H1 (cell line): ENCODE measurements around the gene TSPAN15. TPM values are rescaled to one million over a fixed set of nuclear protein-coding genes. Genes with fewer than 3 reads are reported as not detected.
A peak's percentile ranks its signal among the peaks of the same experiment; 100 is the strongest.

Experiments
- CTCF ChIA-PET: fragments of 300-600 bp; sonication (Branson Sonifier 250); formaldehyde crosslinking; loops from one replicate; lab custom pipeline; 2021; ENCODE audit not compliant: partially characterized antibody; lab: Charles Lee
- POLR2A ChIA-PET: fragments of 300-600 bp; sonication (Branson Sonifier 250); formaldehyde crosslinking; loops from one replicate; lab custom pipeline; 2021; ENCODE audit warnings: inconsistent platforms; ENCODE audit not compliant: partially characterized antibody; lab: Charles Lee
- DNase-seq, 2 experiments: peaks; one replicate each; pipeline versions ENCODE4 v3.0.0 to v3.0.0-alpha.2; 2010 to 2022; ENCODE audit warnings: low spot score in 2 of 2, low read depth in 1 of 2, mixed read lengths in 1 of 2
- FAIRE-seq: peaks from 2 replicates; lab custom pipeline; 2011; peaks lifted over from hg19 to GRCh38; lab: Jason Lieb, UNC
- H2AFZ ChIP-seq: 2 replicates; pipeline ENCODE4 v1.8.1; 2012; ENCODE audit warnings: low read length, inconsistent platforms
- H2AK5ac ChIP-seq: 2 replicates; pipeline ENCODE4 v1.6.1; 2013; ENCODE audit warnings: low read depth, low read length
- H2BK120ac ChIP-seq: replicated peaks from 2 replicates; pipeline ENCODE3; 2013; ENCODE audit warnings: low read depth, low read length, inconsistent platforms
- H2BK12ac ChIP-seq: 2 replicates; pipeline ENCODE4 v1.6.1; 2013; ENCODE audit warnings: low read depth, low read length
- H2BK15ac ChIP-seq: 2 replicates; pipeline ENCODE4 v1.6.1; 2013; ENCODE audit warnings: low read length
- H2BK20ac ChIP-seq: 2 replicates; pipeline ENCODE4 v1.6.1; 2013; ENCODE audit warnings: low read length
- H2BK5ac ChIP-seq: 2 replicates; pipeline ENCODE4 v1.6.1; 2013; ENCODE audit warnings: low read depth, low read length
- H3K14ac ChIP-seq: 2 replicates; pipeline ENCODE4 v1.6.1; 2013; ENCODE audit warnings: inconsistent platforms; ENCODE audit not compliant: insufficient read length
- H3K18ac ChIP-seq: 2 replicates; pipeline ENCODE4 v1.6.1; 2013; ENCODE audit warnings: low read length; ENCODE audit errors: extremely low read depth
- H3K23ac ChIP-seq: 2 replicates; pipeline ENCODE4 v1.6.1; 2013; ENCODE audit warnings: inconsistent platforms; ENCODE audit not compliant: insufficient read length
- H3K23me2 ChIP-seq: 2 replicates; pipeline ENCODE4 v1.6.1; 2013; ENCODE audit warnings: low read depth, low read length
- H3K27ac ChIP-seq: 2 replicates; pipeline ENCODE4 v1.6.1; 2011; ENCODE audit warnings: low read depth, low read length, inconsistent platforms
- H3K27me3 ChIP-seq, 4 experiments: replicated peaks in 1 of 4; 1 replicate in 1 of 4; 2 replicates in 3 of 4; pipeline versions ENCODE4 v1.6.1 to v1.8.1; 2011 to 2013; ENCODE audit warnings: low read length in 3 of 4, mild to moderate bottlenecking in 3 of 4, inconsistent platforms in 2 of 4, mixed read lengths in 2 of 4, moderate library complexity in 1 of 4; ENCODE audit not compliant: control insufficient read depth in 3 of 4, insufficient read depth in 3 of 4; ENCODE audit errors: extremely low read depth in 1 of 4
- H3K36me3 ChIP-seq, 4 experiments: 2 replicates each; pipeline versions ENCODE4 v1.6.1 to v1.8.1; 2011 to 2013; ENCODE audit warnings: mild to moderate bottlenecking in 4 of 4, low read length in 3 of 4, moderate library complexity in 2 of 4, control low read depth in 1 of 4, inconsistent platforms in 1 of 4; ENCODE audit not compliant: insufficient read depth in 4 of 4, control insufficient read depth in 2 of 4
- H3K4ac ChIP-seq: replicated peaks from 2 replicates; pipeline ENCODE3; 2013; ENCODE audit warnings: low read length, low read depth, mixed read lengths, inconsistent platforms; ENCODE audit not compliant: insufficient read length
- H3K4me1 ChIP-seq, 4 experiments: replicated peaks in 1 of 4; 1 replicate in 1 of 4; 2 replicates in 3 of 4; pipeline versions ENCODE4 v1.6.1 to v1.8.1; 2011 to 2013; ENCODE audit warnings: low read length in 3 of 4, inconsistent platforms in 2 of 4, mixed read lengths in 1 of 4; ENCODE audit not compliant: insufficient read depth in 4 of 4, control insufficient read depth in 3 of 4
- H3K4me2 ChIP-seq, 2 experiments: 2 replicates each; pipeline versions ENCODE4 v1.6.1 to v1.8.1; 2011 to 2013; ENCODE audit warnings: low read depth in 2 of 2, low read length in 2 of 2, control low read depth in 1 of 2, inconsistent platforms in 1 of 2, mild to moderate bottlenecking in 1 of 2; ENCODE audit not compliant: insufficient read depth in 1 of 2
- H3K4me3 ChIP-seq, 4 experiments: fragments of 200-600, 300-600 bp in 1 of 4; sonication (generic), shearing (Covaris generic), sonication (Bioruptor Twin) in 1 of 4; 2 replicates each; pipeline versions ENCODE4 v1.5.1 to v1.8.1; 2011 to 2016; ENCODE audit warnings: low read length in 4 of 4, low read depth in 3 of 4, control low read depth in 2 of 4, inconsistent platforms in 2 of 4, mild to moderate bottlenecking in 2 of 4, mixed read lengths in 1 of 4, moderate library complexity in 1 of 4; ENCODE audit not compliant: insufficient read depth in 2 of 4; ENCODE audit errors: extremely low read depth in 1 of 4
- H3K56ac ChIP-seq: replicated peaks from 2 replicates; pipeline ENCODE3; 2013; ENCODE audit warnings: low read depth, mild to moderate bottlenecking, mixed read lengths, low read length, inconsistent platforms; ENCODE audit not compliant: insufficient read length
- H3K79me1 ChIP-seq: 2 replicates; pipeline ENCODE4 v1.6.1; 2013; ENCODE audit warnings: low read depth, low read length, control low read depth
- H3K79me2 ChIP-seq, 2 experiments: 2 replicates each; pipeline versions ENCODE4 v1.6.1 to v1.8.1; 2012 to 2013; ENCODE audit warnings: low read length in 2 of 2, mild to moderate bottlenecking in 2 of 2, inconsistent platforms in 1 of 2; ENCODE audit not compliant: insufficient read depth in 2 of 2, control insufficient read depth in 1 of 2
- H3K9ac ChIP-seq, 4 experiments: replicated peaks in 1 of 4; 1 replicate in 1 of 4; 2 replicates in 3 of 4; pipeline versions ENCODE4 v1.6.1 to v1.8.1; 2011 to 2013; ENCODE audit warnings: low read depth in 3 of 4, low read length in 3 of 4, control low read depth in 2 of 4, mild to moderate bottlenecking in 2 of 4, moderate library complexity in 2 of 4, inconsistent platforms in 1 of 4; ENCODE audit errors: extremely low read depth in 1 of 4
- H3K9me3 ChIP-seq, 2 experiments: 2 replicates each; pipeline versions ENCODE4 v1.6.1 to v1.8.1; 2012 to 2013; ENCODE audit warnings: mild to moderate bottlenecking in 2 of 2, moderate library complexity in 2 of 2, control low read depth in 1 of 2, inconsistent platforms in 1 of 2, low read depth in 1 of 2, low read length in 1 of 2, mixed read lengths in 1 of 2; ENCODE audit not compliant: insufficient read depth in 2 of 2
- H4K20me1 ChIP-seq, 2 experiments: replicated peaks in 1 of 2; 2 replicates each; pipeline versions ENCODE3 to v1.8.1; 2011 to 2013; ENCODE audit warnings: inconsistent platforms in 2 of 2, low read length in 2 of 2, mild to moderate bottlenecking in 1 of 2; ENCODE audit not compliant: insufficient read depth in 2 of 2, control insufficient read depth in 1 of 2
- H4K5ac ChIP-seq: 2 replicates; pipeline ENCODE4 v1.6.1; 2013; ENCODE audit warnings: low read length, low read depth, mixed read lengths, inconsistent platforms; ENCODE audit not compliant: insufficient read length
- H4K8ac ChIP-seq: 2 replicates; pipeline ENCODE4 v1.8.0; 2013; ENCODE audit warnings: mild to moderate bottlenecking, moderate library complexity, low read length, inconsistent platforms; ENCODE audit not compliant: insufficient read depth; ENCODE audit errors: extremely low read depth
- H4K91ac ChIP-seq: replicated peaks from 2 replicates; pipeline ENCODE3; 2013; ENCODE audit warnings: low read length, mixed read lengths, inconsistent platforms; ENCODE audit not compliant: insufficient read length
- ATF3 ChIP-seq: IDR thresholded peaks from 2 replicates; pipeline ENCODE4 v1.6.1; 2011; ENCODE audit warnings: low read depth, mild to moderate bottlenecking, low read length; ENCODE audit not compliant: insufficient read depth
- CBX5 ChIP-seq: fragments of 300-800, 300-1000 bp; sonication (generic); IDR thresholded peaks from 2 replicates; pipeline ENCODE4 v1.7.1; 2016; ENCODE audit warnings: antibody characterized with exemption, low read length, low read depth
- CTCF ChIP-seq, 3 experiments: IDR thresholded peaks; 1 replicate in 2 of 3; 2 replicates in 1 of 3; pipeline versions ENCODE4 v1.5.1 to v1.6.1; 2011; ENCODE audit warnings: low read length in 3 of 3, mild to moderate bottlenecking in 3 of 3, inconsistent platforms in 2 of 3, low read depth in 1 of 3, moderate library complexity in 1 of 3; ENCODE audit not compliant: insufficient read depth in 1 of 3; ENCODE audit errors: control extremely low read depth in 1 of 3
- EGR1 ChIP-seq: IDR thresholded peaks from 2 replicates; pipeline ENCODE4 v1.6.1; 2011; ENCODE audit warnings: low read depth, low read length, borderline replicate concordance
- RAD21 ChIP-seq, 2 experiments: IDR thresholded peaks in 1 of 2; conservative IDR thresholded peaks in 1 of 2; 2 replicates each; pipeline ENCODE4 v1.6.1; 2011; ENCODE audit warnings: low read depth in 2 of 2, low read length in 2 of 2, improper control_type of control experiment in 1 of 2, inconsistent platforms in 1 of 2, mild to moderate bottlenecking in 1 of 2, moderate library complexity in 1 of 2
- RBBP5 ChIP-seq: IDR thresholded peaks from 2 replicates; pipeline ENCODE4 v1.7.1; 2012; ENCODE audit warnings: low read depth, mild to moderate bottlenecking, inconsistent platforms, low read length, moderate library complexity, borderline replicate concordance
- SIN3A ChIP-seq, 2 experiments: IDR thresholded peaks in 1 of 2; conservative IDR thresholded peaks in 1 of 2; 2 replicates each; pipeline ENCODE4 v1.6.1; 2011 to 2012; ENCODE audit warnings: low read length in 2 of 2, improper control_type of control experiment in 1 of 2, low read depth in 1 of 2, mild to moderate bottlenecking in 1 of 2
- TBP ChIP-seq: IDR thresholded peaks from 2 replicates; pipeline ENCODE4 v1.6.1; 2011; ENCODE audit warnings: low read depth, low read length, improper control_type of control experiment
- YY1 ChIP-seq: IDR thresholded peaks from 2 replicates; pipeline ENCODE4 v1.6.1; 2011; ENCODE audit warnings: low read depth, mild to moderate bottlenecking, low read length
- WGBS, 2 experiments: shearing (Covaris generic) in 1 of 2; methylation state at CpG; one replicate each; pipeline versions ENCODE4 v1.1.6 to v1.1.7; 2013 to 2015; ENCODE audit warnings: low lambda C conversion rate in 2 of 2, mixed read lengths in 2 of 2, inconsistent platforms in 1 of 2, low coverage in 1 of 2, missing lambda C conversion rate in 1 of 2; ENCODE audit not compliant: insufficient replicate concordance in 2 of 2, insufficient coverage in 1 of 2, insufficient read length in 1 of 2; ENCODE audit errors: extremely low coverage in 1 of 2, missing lambda C conversion rate in 1 of 2; 5-methylcytosine and 5-hydroxymethylcytosine counted together
- polyA plus RNA-seq, 7 experiments: library from polyadenylated mRNA; depleted of rRNA in 3 of 7; stranded (reverse) in 5 of 7; unstranded in 2 of 7; fragments of >200 nt in 5 of 7; fragments of 200-250 nt in 2 of 7; gene quantifications; 1 replicate in 5 of 7; 2 replicates in 1 of 7; 4 replicates in 1 of 7; pipeline versions ENCODE4 v1.2.1 to v1.2.3, GENCODE V29; 2011 to 2013; ENCODE audit warnings: missing spikeins in 2 of 7, mixed read lengths in 2 of 7
- total RNA-seq: library from RNA; stranded (reverse); fragmentation: NEBNext Ultra II Directional; extraction: Animal tissue kit (Norgen Biotek cat#: 25700); gene quantifications from 2 replicates; pipeline ENCODE4 v1.2.1, GENCODE V29; 2021

The TSPAN15 gene
- total and polyA plus RNA-seq, 2 of the 8 experiments (the other 6 are each of a cell fraction or from before 2014, with no cell fraction given), result 9.7 to 20.0 TPM

DNA sequence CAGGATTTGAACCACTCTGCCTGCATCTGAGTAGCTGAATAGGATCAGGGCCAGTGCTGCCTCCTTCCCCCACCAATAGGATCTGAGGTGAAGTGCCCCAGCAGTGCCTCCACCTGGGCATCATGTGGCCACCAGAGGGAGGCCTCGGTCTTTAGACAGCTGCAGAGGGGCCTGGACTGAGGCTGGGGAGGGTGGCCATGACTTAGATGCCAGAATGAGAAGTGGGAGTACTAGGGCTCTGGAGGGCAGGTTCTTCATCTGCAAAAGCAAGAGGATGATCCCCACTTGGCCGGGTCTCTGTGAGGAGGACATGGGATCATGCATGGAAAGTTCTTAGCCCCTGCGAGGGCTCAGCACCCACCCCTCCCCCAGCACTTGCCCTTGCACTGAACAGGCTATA is 65.1 kb downstream of the TSPAN15 start:
- H3K18ac ChIP-seq, result no peak overlapping the region
- H2BK120ac ChIP-seq, result no peak overlapping the region
- H2AK5ac ChIP-seq, result no peak overlapping the region
- H3K23me2 ChIP-seq, result no peaks in the 10 kb centered on the region
- no peaks in the 10 kb centered on the region for H3K27me3 ChIP-seq
- H3K79me1 ChIP-seq, result no peaks in the 10 kb centered on the region
- no peak overlapping the region for H3K27ac ChIP-seq
- H3K23ac ChIP-seq, result no peak overlapping the region
- H3K36me3 ChIP-seq, result no peaks in the 10 kb centered on the region; a peak in 1 of 8 replicates
- peaks cover 0 to 2% (median 0%) of the 10 kb centered on the region in 4 experiments; a peak in 2 of 7 replicates for H3K4me1 ChIP-seq
- no peak overlapping the region for H3K4ac ChIP-seq
- H3K56ac ChIP-seq, result no peak overlapping the region
- no peak overlapping the region for H2BK12ac ChIP-seq
- no peak overlapping the region for H2AFZ ChIP-seq
- H4K8ac ChIP-seq, result no peak overlapping the region
- whole genome bisulfite sequencing, 2 experiments, result 42% methylated on average over 3 of the region's 3 CpGs; no CpG with 5 or more reads in 1 of the 2 experiments
- FAIRE-seq (peak; percentile 57), DNase-seq (peak; percentile 66 to 86)
- no peak overlapping the region for H3K4me3 ChIP-seq
- H2BK20ac ChIP-seq, result no peak overlapping the region
- H2BK15ac ChIP-seq, result no peak overlapping the region
- ChIA-PET POLR2A (interaction anchor here (0.7 to 6.1 kb wide), 3 partner anchors 57 to 120 kb away, joined by 3 to 59 read pairs (median 6); partner anchors contain the start of gene NEUROG3), CTCF (interaction anchor here (0.6 to 28.6 kb wide), 53 partner anchors 9 to 1908 kb away, joined by 3 to 1068 read pairs (median 6); partner anchors contain the start of genes COL13A1, FAM241B, NEUROG3 and TSPAN15)
- no peak overlapping the region for H3K9ac ChIP-seq
- no peaks in the 10 kb centered on the region for H3K79me2 ChIP-seq
- TF ChIP-seq SIN3A (conservative IDR thresholded peaks at IDR 0.05 in 1 of 2, IDR thresholded peaks at IDR 0.05 in 1 of 2; ENCODE audit: low read depth in 1 of 2, low read length in 2 of 2) (peak in 1 of 2 experiments; percentile 73; a peak in 2 of 4 replicates), ATF3 (0 out of 2 replicates have a peak, but pooled peaks have one; percentile 7), TBP (0 out of 2 replicates have a peak, but pooled peaks have one; percentile 15), CTCF (IDR thresholded peaks at IDR 0.05; ENCODE audit: control extremely low read depth in 1 of 3, insufficient read depth in 1 of 3, low read depth in 1 of 3, low read length in 3 of 3) (peak; percentile 95 to 99 (median 99)), RBBP5 (no peak), CBX5 (no peak), EGR1 (0 out of 2 replicates have a peak, but pooled peaks have one; percentile 12), YY1 (peak; percentile 81), RAD21 (IDR thresholded peaks at IDR 0.05 in 1 of 2, conservative IDR thresholded peaks at IDR 0.05 in 1 of 2; ENCODE audit: low read depth in 2 of 2, low read length in 2 of 2) (peak; percentile 100)
- H3K14ac ChIP-seq, result no peak overlapping the region
- no peaks in the 10 kb centered on the region for H4K20me1 ChIP-seq
- H4K5ac ChIP-seq, result no peak overlapping the region
- no peak overlapping the region for H4K91ac ChIP-seq
- no peak overlapping the region for H3K4me2 ChIP-seq
- H3K9me3 ChIP-seq, result peaks cover 3 to 4% of the 10 kb centered on the region in 2 experiments; a peak in 1 of 4 replicates
- no peak overlapping the region for H2BK5ac ChIP-seq
